Neuron (in vitro differentiated cells): Measurements from ENCODE around the gene TRIO.
A peak's percentile ranks its signal among the peaks of the same experiment; 100 is the strongest.

Source experiments
- H2AFZ ChIP-seq: one replicate; pipeline ENCODE4 v1.6.1; 2013; ENCODE audit warnings: low read depth, mild to moderate bottlenecking, inconsistent platforms, low read length, moderate library complexity
- H3K27me3 ChIP-seq: one replicate; pipeline ENCODE4 v1.6.1; 2013; ENCODE audit warnings: low read length; ENCODE audit not compliant: insufficient read depth
- H3K36me3 ChIP-seq: one replicate; pipeline ENCODE4 v1.6.1; 2013; ENCODE audit warnings: low read length; ENCODE audit not compliant: insufficient read depth
- H3K4me1 ChIP-seq: one replicate; pipeline ENCODE4 v1.6.1; 2013; ENCODE audit warnings: low read length; ENCODE audit not compliant: insufficient read depth
- H3K4me3 ChIP-seq: 2 replicates; pipeline ENCODE4 v1.5.1; 2013; ENCODE audit warnings: mild to moderate bottlenecking, low read length, moderate library complexity
- H3K9me3 ChIP-seq: one replicate; pipeline ENCODE4 v1.6.1; 2013; ENCODE audit warnings: low read length

The TRIO gene

GRCh38 chr5:14155739-14156138, 12.6 kb downstream of the TRIO start:
- Histone ChIP-seq H3K36me3 (no peaks in the 10 kb centered on the region), H3K4me3 (no peak overlapping the region), H3K4me1 (peaks cover 44% of the 10 kb centered on the region), H3K27me3 (no peaks in the 10 kb centered on the region), H2AFZ (no peak overlapping the region), H3K9me3 (no peaks in the 10 kb centered on the region)

- H3K4me1 ChIP-seq = peaks cover 44% of the 10 kb centered on the region
These were observed 13.1 kb downstream of the TRIO start for GRCh38 chr5:14156290-14156649.

GRCh38 chr5:14156650-14157492, 13.7 kb downstream of the TRIO start:
- H3K4me3 ChIP-seq = peak overlapping the region; percentile 1
- no peaks in the 10 kb centered on the region for H3K36me3 ChIP-seq
- no peaks in the 10 kb centered on the region for H3K27me3 ChIP-seq
- H3K9me3 ChIP-seq = no peaks in the 10 kb centered on the region
- no peak overlapping the region for H2AFZ ChIP-seq
- H3K4me1 ChIP-seq = peaks cover 44% of the 10 kb centered on the region

More at GRCh38 chr5:14156290-14156649, 13.1 kb downstream of the TRIO start:
- Histone ChIP-seq H2AFZ (no peak overlapping the region), H3K27me3 (no peaks in the 10 kb centered on the region), H3K4me3 (peak overlapping the region; percentile 1), H3K36me3 (no peaks in the 10 kb centered on the region), H3K9me3 (no peaks in the 10 kb centered on the region)

- H3K4me3 ChIP-seq = no peak overlapping the region
- peaks cover 44% of the 10 kb centered on the region for H3K4me1 ChIP-seq
- H3K9me3 ChIP-seq = no peaks in the 10 kb centered on the region
- H3K36me3 ChIP-seq = no peaks in the 10 kb centered on the region
- no peaks in the 10 kb centered on the region for H3K27me3 ChIP-seq
- no peak overlapping the region for H2AFZ ChIP-seq
These were observed 14.3 kb downstream of the TRIO start for GRCh38 chr5:14157493-14157782.

GRCh38 chr5:14158890-14159666, 15.9 kb downstream of the TRIO start:
- peaks cover 32% of the 10 kb centered on the region for H3K4me1 ChIP-seq
- H3K4me3 ChIP-seq = no peak overlapping the region
- no peaks in the 10 kb centered on the region for H3K36me3 ChIP-seq
- no peaks in the 10 kb centered on the region for H3K27me3 ChIP-seq
- no peak overlapping the region for H2AFZ ChIP-seq
- peaks cover under 1% of the 10 kb centered on the region for H3K9me3 ChIP-seq

- Histone ChIP-seq H3K4me3 (no peak overlapping the region), H3K27me3 (no peaks in the 10 kb centered on the region), H3K36me3 (no peaks in the 10 kb centered on the region), H3K9me3 (peaks cover 8% of the 10 kb centered on the region), H3K4me1 (peaks cover 19% of the 10 kb centered on the region), H2AFZ (no peak overlapping the region)
These were observed 18.8 kb downstream of the TRIO start for GRCh38 chr5:14161825-14162556.

GRCh38 chr5:14164164-14165163, 21.3 kb downstream of the TRIO start:
- H2AFZ ChIP-seq = no peak overlapping the region
- no peaks in the 10 kb centered on the region for H3K36me3 ChIP-seq
- H3K4me1 ChIP-seq = peaks cover 12% of the 10 kb centered on the region
- H3K4me3 ChIP-seq = no peak overlapping the region
- peaks cover 8% of the 10 kb centered on the region for H3K9me3 ChIP-seq
- H3K27me3 ChIP-seq = no peaks in the 10 kb centered on the region

- H3K9me3 ChIP-seq = peaks cover 8% of the 10 kb centered on the region
- H3K36me3 ChIP-seq = no peaks in the 10 kb centered on the region
- H3K4me3 ChIP-seq = no peak overlapping the region
- peaks cover 4% of the 10 kb centered on the region for H3K4me1 ChIP-seq
- H2AFZ ChIP-seq = no peak overlapping the region
- no peaks in the 10 kb centered on the region for H3K27me3 ChIP-seq
These were observed 22.4 kb downstream of the TRIO start for GRCh38 chr5:14165375-14166106.

- H3K27me3 ChIP-seq = no peaks in the 10 kb centered on the region
- no peak overlapping the region for H2AFZ ChIP-seq
- peaks cover 4% of the 10 kb centered on the region for H3K4me1 ChIP-seq
- no peak overlapping the region for H3K4me3 ChIP-seq
- H3K36me3 ChIP-seq = no peaks in the 10 kb centered on the region
- H3K9me3 ChIP-seq = peaks cover 8% of the 10 kb centered on the region
These were observed 23.3 kb downstream of the TRIO start for GRCh38 chr5:14166437-14166836.

GRCh38 chr5:14167211-14167845, 24.2 kb downstream of the TRIO start:
- H2AFZ ChIP-seq = no peak overlapping the region
- H3K4me1 ChIP-seq = peaks cover 12% of the 10 kb centered on the region
- no peaks in the 10 kb centered on the region for H3K27me3 ChIP-seq
- H3K9me3 ChIP-seq = peaks cover 8% of the 10 kb centered on the region
- H3K36me3 ChIP-seq = no peaks in the 10 kb centered on the region
- H3K4me3 ChIP-seq = no peak overlapping the region

- Histone ChIP-seq H3K4me1 (peaks cover 14% of the 10 kb centered on the region), H2AFZ (no peak overlapping the region), H3K9me3 (peaks cover 8% of the 10 kb centered on the region), H3K4me3 (no peak overlapping the region), H3K36me3 (no peaks in the 10 kb centered on the region), H3K27me3 (no peaks in the 10 kb centered on the region)
These were observed 25.1 kb downstream of the TRIO start for GRCh38 chr5:14168144-14168792.
